Lower leg skin (tissue), 4 donors: Measurements from ENCODE around the gene SNX33. TPM values are rescaled to one million over a fixed set of nuclear protein-coding genes. Genes with fewer than 3 reads are reported as not detected.

Experiments used
- DNase-seq, 2 donors: peaks; one replicate each; pipeline ENCODE4 v3.0.0-alpha.2; 2019; ENCODE audit warnings: low spot score in 2 of 2
- H3K4me3 ChIP-seq: fragments of 200-600 bp; sonication (generic); 2 replicates; pipeline ENCODE4 v1.5.1; 2017; ENCODE audit warnings: mild to moderate bottlenecking, low read depth; ENCODE audit not compliant: poor library complexity, severe bottlenecking
- POLR2A ChIP-seq, 2 donors: fragments of 450-650 bp; IDR thresholded peaks; one replicate each; pipeline ENCODE4 v1.6.1; 2016 to 2017; ENCODE audit warnings: antibody characterized with exemption in 2 of 2, mild to moderate bottlenecking in 1 of 2, moderate library complexity in 1 of 2
- WGBS, 2 donors: methylation state at CpG; one replicate each; pipeline ENCODE4 v1.1.5; 2018; 5-methylcytosine and 5-hydroxymethylcytosine counted together
- intact Hi-C: fragments of 100-400 bp; cut with DNase I; formaldehyde crosslinking; loops from one replicate; pipeline ENCODE4 v1.15.0; 2023; ENCODE audit warnings: low total_unique reads
- total RNA-seq, 4 donors: library from RNA; depleted of rRNA; stranded (reverse); fragments of >200 nt; gene quantifications; one replicate each; pipeline ENCODE4 v1.1.0, GENCODE V29; 2016
- TF ChIP-seq, protein P1 (sequence below), 3 donors: fragments of 450-650 bp; IDR thresholded peaks; one replicate each; pipeline ENCODE4 v1.5.1; 2016; ENCODE audit warnings: antibody characterized with exemption in 3 of 3, mild to moderate bottlenecking in 3 of 3, moderate library complexity in 2 of 3

The SNX33 gene
- total RNA-seq, 4 donors from 2014 or later = 24.8 to 40.5 (median 35.5) TPM

DNA sequence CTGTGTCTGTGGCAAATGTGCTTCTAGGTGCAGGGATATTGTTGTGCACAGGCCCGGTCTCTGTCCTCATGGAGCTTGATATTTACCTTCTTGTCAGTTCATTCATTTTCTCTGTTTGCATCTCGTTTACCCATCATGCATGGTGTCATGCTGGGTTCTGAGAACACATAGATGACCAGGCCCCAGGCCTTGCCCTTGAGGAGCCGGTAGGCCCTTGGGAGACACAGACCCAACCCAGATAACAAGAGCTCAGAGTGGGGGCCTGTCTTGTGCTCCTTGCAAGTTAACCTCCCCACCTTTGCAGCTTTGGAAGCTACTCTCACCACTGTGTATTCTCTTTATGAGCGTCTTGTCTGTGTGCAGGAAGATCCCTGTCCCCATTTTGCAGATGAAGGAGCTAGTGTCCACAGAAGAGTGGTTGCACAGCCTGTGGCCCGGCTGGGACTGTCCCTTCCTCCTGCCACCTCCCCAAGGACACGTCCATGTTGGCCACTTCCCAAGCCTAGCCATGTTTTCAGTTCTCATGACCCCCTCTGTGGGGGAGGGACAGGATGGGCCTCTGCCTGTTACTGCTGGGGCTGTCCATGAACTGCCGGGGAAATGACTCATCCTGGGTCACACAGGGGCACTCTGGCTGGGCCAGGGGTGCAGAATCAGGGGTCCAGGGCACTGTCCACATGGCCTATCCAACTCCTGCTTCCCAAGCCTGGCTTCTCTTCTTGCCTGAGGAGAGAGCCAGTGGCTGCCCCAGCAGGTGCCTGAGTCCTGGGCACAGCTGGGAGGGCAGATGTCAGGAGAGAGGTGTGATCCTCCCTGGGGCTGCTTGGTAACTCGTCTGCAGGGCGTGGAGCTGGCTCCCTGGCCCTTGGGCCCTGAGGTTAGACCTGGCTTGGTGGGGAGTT is 3.4 kb downstream of the SNX33 start:
- no peak for TF ChIP-seq POLR2A (IDR thresholded peaks at IDR 0.05)
- TF ChIP-seq, protein P1, sequence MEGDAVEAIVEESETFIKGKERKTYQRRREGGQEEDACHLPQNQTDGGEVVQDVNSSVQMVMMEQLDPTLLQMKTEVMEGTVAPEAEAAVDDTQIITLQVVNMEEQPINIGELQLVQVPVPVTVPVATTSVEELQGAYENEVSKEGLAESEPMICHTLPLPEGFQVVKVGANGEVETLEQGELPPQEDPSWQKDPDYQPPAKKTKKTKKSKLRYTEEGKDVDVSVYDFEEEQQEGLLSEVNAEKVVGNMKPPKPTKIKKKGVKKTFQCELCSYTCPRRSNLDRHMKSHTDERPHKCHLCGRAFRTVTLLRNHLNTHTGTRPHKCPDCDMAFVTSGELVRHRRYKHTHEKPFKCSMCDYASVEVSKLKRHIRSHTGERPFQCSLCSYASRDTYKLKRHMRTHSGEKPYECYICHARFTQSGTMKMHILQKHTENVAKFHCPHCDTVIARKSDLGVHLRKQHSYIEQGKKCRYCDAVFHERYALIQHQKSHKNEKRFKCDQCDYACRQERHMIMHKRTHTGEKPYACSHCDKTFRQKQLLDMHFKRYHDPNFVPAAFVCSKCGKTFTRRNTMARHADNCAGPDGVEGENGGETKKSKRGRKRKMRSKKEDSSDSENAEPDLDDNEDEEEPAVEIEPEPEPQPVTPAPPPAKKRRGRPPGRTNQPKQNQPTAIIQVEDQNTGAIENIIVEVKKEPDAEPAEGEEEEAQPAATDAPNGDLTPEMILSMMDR (IDR thresholded peaks at IDR 0.05) = no peak
- 22 to 30% methylated on average over 9 of the region's 9 CpGs for WGBS, 2 donors
- intact Hi-C loops = loop anchor here (10.0 kb wide), 1 partner anchor 286 kb away; the partner anchor contains the start of gene MAN2C1
- DNase-seq = peak in 1 of 2 donors; percentile 90
- no peak overlapping the region for H3K4me3 ChIP-seq

DNA sequence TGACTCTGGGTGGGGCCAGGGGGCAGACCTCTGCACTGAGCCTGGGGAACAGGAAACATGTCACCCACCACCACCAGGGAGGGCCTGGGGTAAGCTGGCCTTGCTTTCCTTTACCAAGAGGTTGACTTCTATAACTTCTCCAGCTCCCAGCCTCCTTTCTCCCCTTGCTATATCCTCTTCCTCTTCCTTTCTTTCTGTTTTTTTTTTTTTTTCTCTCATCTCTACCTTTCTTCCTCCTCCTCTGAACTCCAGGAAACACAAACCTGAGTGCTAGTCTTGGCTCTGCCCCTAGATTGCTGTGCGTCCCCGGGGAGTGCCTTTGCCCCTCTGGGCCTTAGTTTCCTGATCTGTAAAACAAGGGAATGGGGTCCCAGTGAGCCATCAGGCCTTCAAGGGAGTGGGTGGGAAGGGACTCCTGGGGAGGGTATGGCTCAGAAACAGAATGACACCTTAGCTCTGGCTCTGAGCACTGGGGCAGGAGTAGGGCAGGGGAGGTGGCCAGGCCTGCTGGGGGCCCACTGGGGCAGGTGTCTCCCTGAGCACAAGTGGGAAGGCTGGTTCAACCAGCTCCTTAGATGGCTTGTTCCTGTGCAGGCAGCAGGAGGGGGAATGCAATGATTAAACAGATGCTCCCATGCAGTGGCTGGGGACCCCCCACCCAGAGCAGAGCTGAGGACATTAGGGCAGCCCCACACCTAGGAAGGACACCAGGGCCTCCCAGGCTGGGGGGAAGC is 4.3 kb downstream of the SNX33 start:
- intact Hi-C loops = loop anchor here (10.0 kb wide), 1 partner anchor 287 kb away; the partner anchor contains the start of gene MAN2C1
- DNase-seq = peak in 1 of 2 donors; percentile 75
- no peak overlapping the region for H3K4me3 ChIP-seq
- TF ChIP-seq POLR2A (IDR thresholded peaks at IDR 0.05) = no peak
- TF ChIP-seq, protein P1 (IDR thresholded peaks at IDR 0.05) = no peak
- WGBS, 2 donors = 23 to 24% methylated on average over 2 of the region's 2 CpGs

DNA sequence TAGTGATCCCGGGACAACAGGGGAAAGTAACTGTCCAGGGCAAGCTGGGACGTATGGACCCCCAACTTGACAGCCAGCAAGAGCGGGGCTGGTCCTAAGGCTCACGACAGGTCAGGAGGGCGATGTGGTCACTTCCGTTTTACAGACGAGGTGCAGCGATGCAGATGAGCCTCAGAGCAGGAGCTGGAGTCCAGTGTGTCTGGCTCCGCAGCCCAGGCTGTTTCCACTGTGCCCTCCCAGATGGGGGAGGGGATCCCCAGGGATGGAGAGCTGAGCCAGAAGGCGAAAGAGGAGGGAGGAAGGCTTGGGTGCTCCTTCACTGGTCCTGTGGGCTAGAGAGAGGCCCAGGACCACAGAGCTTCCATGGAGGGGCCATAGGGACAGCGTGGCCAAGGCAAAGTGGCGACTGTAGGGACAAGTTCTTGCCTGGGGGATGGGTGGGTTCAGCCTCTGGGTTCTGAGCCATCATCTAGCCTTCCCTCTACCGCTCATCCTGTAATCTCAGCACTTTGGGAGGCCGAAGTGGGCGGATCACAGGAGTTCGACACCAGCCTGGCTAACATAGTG is 5.7 kb downstream of the SNX33 start:
- DNase-seq = peak in 1 of 2 donors; percentile 79
- H3K4me3 ChIP-seq = no peak overlapping the region
- TF ChIP-seq, protein P1 (IDR thresholded peaks at IDR 0.05) = no peak
- TF ChIP-seq POLR2A (IDR thresholded peaks at IDR 0.05) = no peak
- WGBS, 2 donors = 64 to 67% methylated on average over 16 of the region's 16 CpGs
- intact Hi-C loops = loop anchor here (10.0 kb wide), 1 partner anchor 289 kb away; the partner anchor contains the start of gene MAN2C1

DNA sequence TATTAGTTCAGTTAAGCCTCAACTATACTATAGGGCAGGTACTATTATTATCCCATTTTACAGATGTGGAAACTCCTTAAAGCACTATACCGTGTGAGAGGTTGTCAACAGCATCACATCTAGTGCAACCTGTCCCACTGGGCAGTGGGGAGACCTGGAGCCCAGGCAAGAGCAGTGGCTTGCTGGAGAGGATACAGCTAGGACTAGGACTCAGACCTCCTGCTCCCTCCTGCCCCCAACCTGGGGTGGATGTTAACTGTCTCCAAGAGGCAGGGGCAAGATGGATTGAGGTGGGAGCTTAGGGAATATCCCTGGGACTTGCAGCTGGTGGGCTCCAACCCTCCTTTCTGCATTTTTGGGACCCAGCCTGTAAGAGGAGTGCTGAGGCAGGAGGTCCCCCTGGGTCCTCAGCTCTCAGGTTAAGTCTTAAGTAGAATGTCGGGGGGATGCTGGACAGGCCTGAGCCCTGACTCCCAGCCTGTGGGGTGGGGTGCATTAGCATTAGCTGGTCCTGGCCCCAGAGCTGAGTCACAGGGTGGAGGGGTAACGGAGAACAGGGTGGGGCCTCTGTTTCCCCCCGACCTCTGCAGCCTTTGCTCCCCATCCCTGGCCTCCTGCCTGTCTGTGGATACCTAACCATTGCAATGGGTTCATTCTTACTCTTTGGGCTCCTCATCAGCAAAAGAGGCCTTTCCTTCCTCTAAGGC is 6.6 kb downstream of the SNX33 start:
- WGBS, 2 donors = 56% methylated on average over 4 of the region's 4 CpGs
- no peak for TF ChIP-seq POLR2A (IDR thresholded peaks at IDR 0.05)
- TF ChIP-seq, protein P1 (IDR thresholded peaks at IDR 0.05) = no peak
- intact Hi-C loops = loop anchor here (10.0 kb wide), 1 partner anchor 290 kb away; the partner anchor contains the start of gene MAN2C1
- no peak overlapping the region for H3K4me3 ChIP-seq
- DNase-seq = peak in 1 of 2 donors; percentile 84

DNA sequence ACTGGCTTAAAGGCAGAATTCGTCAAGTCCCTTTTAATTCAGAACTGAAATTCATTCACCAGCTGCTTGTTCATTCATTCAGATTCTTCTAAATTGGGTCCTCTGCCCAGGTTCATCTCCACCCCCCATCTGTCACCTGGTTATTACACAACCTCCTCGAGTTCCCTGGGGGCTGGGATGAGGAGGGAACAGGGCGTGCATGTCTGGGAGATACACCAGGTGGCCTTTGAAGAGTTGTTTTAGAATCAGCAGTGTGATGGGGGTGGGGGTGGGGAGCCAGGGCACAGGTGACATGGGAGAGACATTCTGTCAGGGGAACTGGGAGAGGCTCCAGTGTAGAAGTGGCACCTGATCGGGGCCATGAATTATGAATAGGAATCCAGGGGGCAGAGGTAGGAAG is 8.2 kb downstream of the SNX33 start:
- DNase-seq = no peak
- 44 to 45% methylated on average over 4 of the region's 4 CpGs for WGBS, 2 donors
- H3K4me3 ChIP-seq = no peak overlapping the region
- TF ChIP-seq, protein P1 (IDR thresholded peaks at IDR 0.05) = no peak
- no peak for TF ChIP-seq POLR2A (IDR thresholded peaks at IDR 0.05)
- intact Hi-C loops = loop anchor here (10.0 kb wide), 1 partner anchor 291 kb away; the partner anchor contains the start of gene MAN2C1
